ENCODE measurements around the gene LCA5L. TPM values are rescaled to one million over a fixed set of nuclear protein-coding genes. Genes with fewer than 3 reads are reported as not detected.

LCA5L gene
- polyA plus RNA-seq, 2 of the 4 experiments (the other 2 are of a cell fraction): 0.90 to 2.8 TPM

DNA sequence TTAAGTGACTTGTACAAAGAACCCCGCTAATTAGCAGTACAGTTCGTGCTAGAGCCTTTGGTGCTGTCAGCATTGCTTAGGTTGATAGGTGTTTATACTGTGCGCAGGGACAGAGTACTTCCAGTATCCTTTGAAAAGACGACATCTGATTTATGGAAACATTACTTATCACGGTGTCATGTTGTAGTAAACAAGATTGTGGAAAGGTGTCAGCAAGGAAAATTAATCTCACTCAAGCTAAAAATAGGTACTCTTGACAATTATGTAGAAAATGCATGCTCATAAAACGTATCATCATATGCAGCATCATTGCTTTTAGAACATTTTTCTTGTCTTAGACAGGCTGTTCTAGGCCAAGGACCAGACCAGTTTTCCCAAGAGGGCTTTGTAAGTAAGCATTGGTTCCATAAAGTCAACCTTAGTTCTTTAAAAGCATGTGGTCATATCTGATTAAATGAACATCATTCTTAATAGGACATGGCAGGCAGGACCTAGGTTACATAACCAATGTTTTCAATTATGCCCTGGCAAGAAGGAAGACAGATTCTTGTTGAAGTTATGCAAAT is 39.2 kb upstream of the LCA5L start:
- FAIRE-seq (no peak), DNase-seq (ENCODE audit: low read depth in 1 of 2, low spot score in 1 of 2) (no peak), ATAC-seq (no peak)
- POLR2A ChIA-PET: no interaction called here
- H3K27ac ChIP-seq: no peak overlapping the region
- TF ChIP-seq RARB (CRISPR knock-in tag; IDR thresholded peaks at IDR 0.05): no peak
- no peak for TF ChIP-seq HOXB5 (CRISPR knock-in tag; IDR thresholded peaks at IDR 0.05)
- TF ChIP-seq CBX2 (IDR thresholded peaks at IDR 0.05; ENCODE audit: borderline replicate concordance, low read depth): no peak
- no peak for TF ChIP-seq HOXA7 (CRISPR knock-in tag; IDR thresholded peaks at IDR 0.05)
- TF ChIP-seq JUNB (IDR thresholded peaks at IDR 0.05): no peak
- TF ChIP-seq ZC3H11A (IDR thresholded peaks at IDR 0.05): no peak
- no peak for TF ChIP-seq RCOR1 (IDR thresholded peaks at IDR 0.05; ENCODE audit: low read depth, low read length)
- no peak for TF ChIP-seq TFCP2L1 (CRISPR knock-in tag; IDR thresholded peaks at IDR 0.05)
- no peak for TF ChIP-seq RFX5 (IDR thresholded peaks at IDR 0.05)
- no peak for TF ChIP-seq ZSCAN20 (CRISPR knock-in tag; IDR thresholded peaks at IDR 0.05)
- no peak for TF ChIP-seq MYC (IDR thresholded peaks at IDR 0.05; ENCODE audit: borderline replicate concordance, low read length)
- TF ChIP-seq NR3C1 (IDR thresholded peaks at IDR 0.05): no peak
- TF ChIP-seq, protein P1, sequence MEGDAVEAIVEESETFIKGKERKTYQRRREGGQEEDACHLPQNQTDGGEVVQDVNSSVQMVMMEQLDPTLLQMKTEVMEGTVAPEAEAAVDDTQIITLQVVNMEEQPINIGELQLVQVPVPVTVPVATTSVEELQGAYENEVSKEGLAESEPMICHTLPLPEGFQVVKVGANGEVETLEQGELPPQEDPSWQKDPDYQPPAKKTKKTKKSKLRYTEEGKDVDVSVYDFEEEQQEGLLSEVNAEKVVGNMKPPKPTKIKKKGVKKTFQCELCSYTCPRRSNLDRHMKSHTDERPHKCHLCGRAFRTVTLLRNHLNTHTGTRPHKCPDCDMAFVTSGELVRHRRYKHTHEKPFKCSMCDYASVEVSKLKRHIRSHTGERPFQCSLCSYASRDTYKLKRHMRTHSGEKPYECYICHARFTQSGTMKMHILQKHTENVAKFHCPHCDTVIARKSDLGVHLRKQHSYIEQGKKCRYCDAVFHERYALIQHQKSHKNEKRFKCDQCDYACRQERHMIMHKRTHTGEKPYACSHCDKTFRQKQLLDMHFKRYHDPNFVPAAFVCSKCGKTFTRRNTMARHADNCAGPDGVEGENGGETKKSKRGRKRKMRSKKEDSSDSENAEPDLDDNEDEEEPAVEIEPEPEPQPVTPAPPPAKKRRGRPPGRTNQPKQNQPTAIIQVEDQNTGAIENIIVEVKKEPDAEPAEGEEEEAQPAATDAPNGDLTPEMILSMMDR (IDR thresholded peaks at IDR 0.05): no peak
- H3K4me3 ChIP-seq: no peak overlapping the region
- CTCF ChIA-PET: no interaction called here
- 0 out of 3 replicates have a peak, but pooled peaks cover 5% of the 10 kb centered on the region for H3K4me1 ChIP-seq
- H3K4me2 ChIP-seq: no peak overlapping the region
- WGBS (ENCODE audit: missing lambda C conversion rate): 69% methylated on average over 6 of the region's 6 CpGs
- no peaks in the 10 kb centered on the region for H3K9me3 ChIP-seq

DNA sequence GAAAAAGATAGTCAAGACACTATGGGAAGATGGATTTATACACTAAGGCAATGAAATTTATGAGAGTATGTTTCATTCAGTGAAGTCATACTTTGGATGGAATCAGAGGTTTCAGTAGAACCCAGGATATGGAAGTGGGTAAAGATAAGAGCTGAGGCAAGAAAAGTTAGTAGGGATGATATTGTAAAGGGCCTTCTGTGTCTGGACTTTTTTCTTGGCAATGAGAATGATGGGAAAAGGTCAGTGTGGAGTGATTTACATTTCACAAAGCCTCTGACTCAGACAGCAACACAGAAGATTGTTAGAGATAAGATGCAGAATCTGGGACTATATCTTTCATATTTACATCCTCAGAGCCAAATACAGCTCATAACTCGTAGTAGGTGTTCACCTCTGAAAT is 38.3 kb upstream of the LCA5L start:
- CTCF ChIA-PET: no interaction called here
- H3K4me2 ChIP-seq: no peak overlapping the region
- no peaks in the 10 kb centered on the region for H3K9me3 ChIP-seq
- WGBS (ENCODE audit: missing lambda C conversion rate): 10% methylated on average over 1 of the region's 1 CpG
- no peak for FAIRE-seq
- H3K27ac ChIP-seq: no peak overlapping the region
- no peak for TF ChIP-seq JUNB (IDR thresholded peaks at IDR 0.05)
- TF ChIP-seq FOSB (CRISPR knock-in tag; IDR thresholded peaks at IDR 0.05): no peak
- TF ChIP-seq, protein P2, sequence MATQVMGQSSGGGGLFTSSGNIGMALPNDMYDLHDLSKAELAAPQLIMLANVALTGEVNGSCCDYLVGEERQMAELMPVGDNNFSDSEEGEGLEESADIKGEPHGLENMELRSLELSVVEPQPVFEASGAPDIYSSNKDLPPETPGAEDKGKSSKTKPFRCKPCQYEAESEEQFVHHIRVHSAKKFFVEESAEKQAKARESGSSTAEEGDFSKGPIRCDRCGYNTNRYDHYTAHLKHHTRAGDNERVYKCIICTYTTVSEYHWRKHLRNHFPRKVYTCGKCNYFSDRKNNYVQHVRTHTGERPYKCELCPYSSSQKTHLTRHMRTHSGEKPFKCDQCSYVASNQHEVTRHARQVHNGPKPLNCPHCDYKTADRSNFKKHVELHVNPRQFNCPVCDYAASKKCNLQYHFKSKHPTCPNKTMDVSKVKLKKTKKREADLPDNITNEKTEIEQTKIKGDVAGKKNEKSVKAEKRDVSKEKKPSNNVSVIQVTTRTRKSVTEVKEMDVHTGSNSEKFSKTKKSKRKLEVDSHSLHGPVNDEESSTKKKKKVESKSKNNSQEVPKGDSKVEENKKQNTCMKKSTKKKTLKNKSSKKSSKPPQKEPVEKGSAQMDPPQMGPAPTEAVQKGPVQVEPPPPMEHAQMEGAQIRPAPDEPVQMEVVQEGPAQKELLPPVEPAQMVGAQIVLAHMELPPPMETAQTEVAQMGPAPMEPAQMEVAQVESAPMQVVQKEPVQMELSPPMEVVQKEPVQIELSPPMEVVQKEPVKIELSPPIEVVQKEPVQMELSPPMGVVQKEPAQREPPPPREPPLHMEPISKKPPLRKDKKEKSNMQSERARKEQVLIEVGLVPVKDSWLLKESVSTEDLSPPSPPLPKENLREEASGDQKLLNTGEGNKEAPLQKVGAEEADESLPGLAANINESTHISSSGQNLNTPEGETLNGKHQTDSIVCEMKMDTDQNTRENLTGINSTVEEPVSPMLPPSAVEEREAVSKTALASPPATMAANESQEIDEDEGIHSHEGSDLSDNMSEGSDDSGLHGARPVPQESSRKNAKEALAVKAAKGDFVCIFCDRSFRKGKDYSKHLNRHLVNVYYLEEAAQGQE (IDR thresholded peaks at IDR 0.05): no peak
- no peak for TF ChIP-seq GATA3 (IDR thresholded peaks at IDR 0.05; ENCODE audit: borderline replicate concordance)
- TF ChIP-seq CHD2 (IDR thresholded peaks at IDR 0.05; ENCODE audit: low read length, partially characterized antibody): no peak
- TF ChIP-seq MYC (IDR thresholded peaks at IDR 0.05; ENCODE audit: borderline replicate concordance, low read length): no peak
- TF ChIP-seq ZNF302 (CRISPR knock-in tag; IDR thresholded peaks at IDR 0.05): no peak
- no peak for TF ChIP-seq RAD21 (conservative IDR thresholded peaks at IDR 0.05 in 1 of 2, IDR thresholded peaks at IDR 0.05 in 1 of 2)
- TF ChIP-seq NFE2L2 (conservative IDR thresholded peaks at IDR 0.05; ENCODE audit: low read length): no peak
- TF ChIP-seq, protein P3, sequence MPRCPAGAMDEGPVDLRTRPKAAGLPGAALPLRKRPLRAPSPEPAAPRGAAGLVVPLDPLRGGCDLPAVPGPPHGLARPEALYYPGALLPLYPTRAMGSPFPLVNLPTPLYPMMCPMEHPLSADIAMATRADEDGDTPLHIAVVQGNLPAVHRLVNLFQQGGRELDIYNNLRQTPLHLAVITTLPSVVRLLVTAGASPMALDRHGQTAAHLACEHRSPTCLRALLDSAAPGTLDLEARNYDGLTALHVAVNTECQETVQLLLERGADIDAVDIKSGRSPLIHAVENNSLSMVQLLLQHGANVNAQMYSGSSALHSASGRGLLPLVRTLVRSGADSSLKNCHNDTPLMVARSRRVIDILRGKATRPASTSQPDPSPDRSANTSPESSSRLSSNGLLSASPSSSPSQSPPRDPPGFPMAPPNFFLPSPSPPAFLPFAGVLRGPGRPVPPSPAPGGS (IDR thresholded peaks at IDR 0.05): no peak
- TF ChIP-seq, protein P4, sequence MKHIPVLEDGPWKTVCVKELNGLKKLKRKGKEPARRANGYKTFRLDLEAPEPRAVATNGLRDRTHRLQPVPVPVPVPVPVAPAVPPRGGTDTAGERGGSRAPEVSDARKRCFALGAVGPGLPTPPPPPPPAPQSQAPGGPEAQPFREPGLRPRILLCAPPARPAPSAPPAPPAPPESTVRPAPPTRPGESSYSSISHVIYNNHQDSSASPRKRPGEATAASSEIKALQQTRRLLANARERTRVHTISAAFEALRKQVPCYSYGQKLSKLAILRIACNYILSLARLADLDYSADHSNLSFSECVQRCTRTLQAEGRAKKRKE (CRISPR knock-in tag; IDR thresholded peaks at IDR 0.05; ENCODE audit: low read depth): no peak
- TF ChIP-seq POLR2A (IDR thresholded peaks at IDR 0.05; ENCODE audit: low read length): no peak
- TF ChIP-seq PHF8 (IDR thresholded peaks at IDR 0.05; ENCODE audit: borderline replicate concordance, low read depth): no peak
- no peak for TF ChIP-seq SMC3 (IDR thresholded peaks at IDR 0.05)
- TF ChIP-seq POLR2AphosphoS2 (conservative IDR thresholded peaks at IDR 0.05; ENCODE audit: low read length): no peak
- TF ChIP-seq, protein P5, sequence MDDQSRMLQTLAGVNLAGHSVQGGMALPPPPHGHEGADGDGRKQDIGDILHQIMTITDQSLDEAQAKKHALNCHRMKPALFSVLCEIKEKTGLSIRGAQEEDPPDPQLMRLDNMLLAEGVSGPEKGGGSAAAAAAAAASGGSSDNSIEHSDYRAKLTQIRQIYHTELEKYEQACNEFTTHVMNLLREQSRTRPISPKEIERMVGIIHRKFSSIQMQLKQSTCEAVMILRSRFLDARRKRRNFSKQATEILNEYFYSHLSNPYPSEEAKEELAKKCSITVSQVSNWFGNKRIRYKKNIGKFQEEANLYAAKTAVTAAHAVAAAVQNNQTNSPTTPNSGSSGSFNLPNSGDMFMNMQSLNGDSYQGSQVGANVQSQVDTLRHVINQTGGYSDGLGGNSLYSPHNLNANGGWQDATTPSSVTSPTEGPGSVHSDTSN (IDR thresholded peaks at IDR 0.05): no peak
- TF ChIP-seq MAZ (IDR thresholded peaks at IDR 0.05; ENCODE audit: borderline replicate concordance, low read depth, low read length): no peak
- no peak for TF ChIP-seq FOXS1 (CRISPR knock-in tag; IDR thresholded peaks at IDR 0.05)
- TF ChIP-seq MAFK (IDR thresholded peaks at IDR 0.05; ENCODE audit: partially characterized antibody): no peak
- 0 out of 3 replicates have a peak, but pooled peaks cover 5% of the 10 kb centered on the region for H3K4me1 ChIP-seq
- POLR2A ChIA-PET: no interaction called here
- ATAC-seq: no peak
- peak in 1 of 2 experiments; percentile 0 for DNase-seq (ENCODE audit: low read depth in 1 of 2, low spot score in 1 of 2)
- H3K4me3 ChIP-seq: no peak overlapping the region

Data from A549 (cell line).